ENCODE results near the gene SLC6A1. TPM values are rescaled to one million over a fixed set of nuclear protein-coding genes. Genes with fewer than 3 reads are reported as not detected.

The SLC6A1 gene
- polyA plus RNA-seq, 1 donor, result 1.3 TPM

DNA sequence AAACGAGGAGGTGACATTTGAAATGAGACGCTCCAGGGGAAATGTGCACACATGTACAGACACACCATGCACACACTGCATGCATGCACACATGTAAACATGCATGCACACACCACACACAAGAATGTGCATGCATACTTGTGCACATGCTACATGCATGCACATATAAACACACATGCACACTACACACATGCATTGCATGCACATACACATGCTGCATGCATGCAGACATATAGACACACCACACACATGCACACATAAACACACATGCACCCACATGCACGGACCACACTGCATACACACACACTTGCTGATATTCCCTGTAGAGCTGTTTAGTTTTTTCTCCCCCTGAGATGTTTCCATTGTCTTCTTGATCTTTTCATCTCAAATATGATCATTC, 37.8 kb upstream of the SLC6A1 start:
- WGBS (ENCODE audit: insufficient coverage, low lambda C conversion rate), result no CpG with 5 or more reads among the region's 3 CpGs

DNA sequence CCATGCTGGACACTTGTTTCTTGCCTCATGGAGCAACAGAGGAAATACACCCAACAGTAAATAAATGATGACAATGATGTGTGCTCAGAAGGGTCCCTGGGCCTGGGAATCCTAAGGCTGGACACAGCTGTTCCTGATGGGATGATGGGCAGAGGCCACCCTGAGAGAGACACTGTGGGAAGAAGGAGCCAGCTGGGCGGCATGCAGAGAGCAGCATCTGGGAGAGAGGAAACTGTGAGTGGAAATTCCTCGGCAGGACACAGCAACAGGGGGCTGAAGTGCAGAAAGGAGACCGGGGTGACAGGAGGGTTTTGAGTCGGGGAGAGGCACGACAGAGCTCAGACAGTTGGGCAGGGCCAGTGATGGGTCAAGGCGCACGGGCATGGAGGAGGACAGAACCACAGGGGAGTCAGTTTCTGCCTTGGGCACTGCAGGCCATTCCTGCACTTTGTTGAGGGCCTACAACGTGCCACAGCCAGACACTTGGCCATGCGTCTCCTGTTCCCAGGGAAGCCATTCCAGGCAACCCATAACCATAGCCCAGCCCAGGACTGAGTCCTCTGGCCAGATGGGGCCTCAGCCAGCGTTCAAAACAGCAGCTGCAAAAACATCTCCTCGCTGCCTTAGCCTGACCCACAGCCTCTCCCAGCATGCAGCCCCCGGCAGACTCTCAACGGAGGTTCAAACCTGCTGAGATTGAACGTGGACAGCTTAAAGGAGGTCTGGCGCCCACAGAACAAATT, 36.7 kb upstream of the SLC6A1 start:
- H3K36me3 ChIP-seq (ENCODE audit: control insufficient read depth, insufficient read depth, low read length), result no peaks in the 10 kb centered on the region
- no peaks in the 10 kb centered on the region for H3K9me3 ChIP-seq (ENCODE audit: control insufficient read depth, low read depth, low read length)
- no peak overlapping the region for H3K4me3 ChIP-seq (ENCODE audit: low read length)
- no peak overlapping the region for H3K27ac ChIP-seq (ENCODE audit: low read length)
- H3K4me1 ChIP-seq (ENCODE audit: control insufficient read depth, insufficient read depth, low read length), result no peaks in the 10 kb centered on the region
- no peak for DNase-seq
- 67% methylated on average over 1 of the region's 15 CpGs for WGBS (ENCODE audit: insufficient coverage, low lambda C conversion rate)
- H3K27me3 ChIP-seq (ENCODE audit: control insufficient read depth, insufficient read depth, low read length), result no peaks in the 10 kb centered on the region

More for the DNA sequence above, 37.8 kb upstream of the SLC6A1 start:
- DNase-seq, result no peak
- Histone ChIP-seq H3K36me3 (ENCODE audit: control insufficient read depth, insufficient read depth, low read length) (no peaks in the 10 kb centered on the region), H3K27ac (ENCODE audit: low read length) (no peak overlapping the region), H3K9me3 (ENCODE audit: control insufficient read depth, low read depth, low read length) (no peaks in the 10 kb centered on the region), H3K4me3 (ENCODE audit: low read length) (no peak overlapping the region), H3K4me1 (ENCODE audit: control insufficient read depth, insufficient read depth, low read length) (no peaks in the 10 kb centered on the region), H3K27me3 (ENCODE audit: control insufficient read depth, insufficient read depth, low read length) (no peaks in the 10 kb centered on the region)

DNA sequence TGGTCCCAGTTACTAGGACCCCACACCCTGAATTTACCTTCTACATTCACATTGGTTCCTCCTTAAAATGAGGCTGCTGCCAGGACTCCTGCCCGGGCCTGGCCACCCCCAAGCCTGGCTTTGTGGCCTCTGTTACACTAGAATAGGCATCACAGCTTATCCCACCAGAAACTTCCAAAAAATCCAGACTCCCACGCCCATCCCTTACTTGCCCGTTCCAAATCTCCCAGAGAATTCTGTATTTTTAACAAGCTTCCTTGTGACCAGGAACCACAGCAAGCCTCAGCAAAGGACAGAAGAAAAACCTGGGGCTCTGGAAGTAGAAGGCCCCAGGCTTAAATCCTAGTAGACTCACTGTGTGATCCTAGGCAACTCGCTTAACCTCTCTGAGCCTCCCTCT, 36.0 kb upstream of the SLC6A1 start:
- no peak overlapping the region for H3K4me3 ChIP-seq (ENCODE audit: low read length)
- no peaks in the 10 kb centered on the region for H3K36me3 ChIP-seq (ENCODE audit: control insufficient read depth, insufficient read depth, low read length)
- WGBS (ENCODE audit: insufficient coverage, low lambda C conversion rate), result no CpG with 5 or more reads among the region's 4 CpGs

GRCh38 chr3:10956986-10957385, 35.6 kb upstream of the SLC6A1 start:
- 80% methylated on average over 1 of the region's 6 CpGs for WGBS (ENCODE audit: insufficient coverage, low lambda C conversion rate)
- no peaks in the 10 kb centered on the region for H3K27me3 ChIP-seq (ENCODE audit: control insufficient read depth, insufficient read depth, low read length)
- no peaks in the 10 kb centered on the region for H3K36me3 ChIP-seq (ENCODE audit: control insufficient read depth, insufficient read depth, low read length)
- no peaks in the 10 kb centered on the region for H3K9me3 ChIP-seq (ENCODE audit: control insufficient read depth, low read depth, low read length)
- no peak overlapping the region for H3K4me3 ChIP-seq (ENCODE audit: low read length)
- H3K27ac ChIP-seq (ENCODE audit: low read length), result no peak overlapping the region
- no peaks in the 10 kb centered on the region for H3K4me1 ChIP-seq (ENCODE audit: control insufficient read depth, insufficient read depth, low read length)
- no peak for DNase-seq

More for the DNA sequence above, 36.0 kb upstream of the SLC6A1 start:
- Histone ChIP-seq H3K9me3 (ENCODE audit: control insufficient read depth, low read depth, low read length) (no peaks in the 10 kb centered on the region), H3K4me1 (ENCODE audit: control insufficient read depth, insufficient read depth, low read length) (no peaks in the 10 kb centered on the region), H3K27ac (ENCODE audit: low read length) (no peak overlapping the region), H3K27me3 (ENCODE audit: control insufficient read depth, insufficient read depth, low read length) (no peaks in the 10 kb centered on the region)
- no peak for DNase-seq

DNA sequence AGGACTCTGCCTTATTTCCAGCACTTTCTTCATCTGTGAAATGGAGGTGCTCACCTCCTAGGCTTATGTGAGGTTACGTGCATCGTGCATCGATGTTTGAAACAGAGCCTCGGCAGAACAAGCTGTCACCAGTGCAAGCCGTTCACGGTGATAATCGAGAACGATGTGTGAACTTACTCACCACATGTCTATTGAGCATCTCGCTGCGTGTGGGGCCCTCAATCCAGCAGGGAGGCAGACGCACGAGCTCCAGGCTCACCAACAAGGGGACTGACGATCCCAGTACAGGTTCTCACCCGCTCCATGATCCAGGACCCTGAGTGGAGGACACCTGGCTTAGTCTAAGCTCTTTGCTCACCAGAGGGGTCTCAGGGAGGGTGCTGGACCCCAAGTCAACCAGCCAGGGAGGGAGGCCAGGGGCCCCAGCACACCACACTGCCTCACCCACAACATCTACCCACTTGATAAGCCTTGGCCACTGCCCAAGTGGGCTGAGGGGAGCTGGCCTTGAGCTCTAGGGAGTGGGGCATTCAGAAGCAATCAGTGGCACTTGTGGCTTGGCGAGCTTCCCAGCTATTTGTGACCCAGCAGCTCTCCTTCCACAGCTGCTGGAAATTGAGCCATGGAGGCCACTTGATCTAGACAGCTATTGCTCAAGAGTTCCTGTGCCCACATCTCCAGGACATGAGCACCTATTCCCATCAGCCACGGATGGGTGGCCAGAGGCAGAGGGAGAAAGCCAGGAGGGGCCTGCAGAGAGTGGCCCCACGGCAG, 34.4 kb upstream of the SLC6A1 start:
- no peak overlapping the region for H3K4me3 ChIP-seq (ENCODE audit: low read length)
- no peaks in the 10 kb centered on the region for H3K27me3 ChIP-seq (ENCODE audit: control insufficient read depth, insufficient read depth, low read length)
- no peak overlapping the region for H3K27ac ChIP-seq (ENCODE audit: low read length)
- DNase-seq, result no peak
- WGBS (ENCODE audit: insufficient coverage, low lambda C conversion rate), result no CpG with 5 or more reads among the region's 17 CpGs
- H3K36me3 ChIP-seq (ENCODE audit: control insufficient read depth, insufficient read depth, low read length), result no peaks in the 10 kb centered on the region
- H3K4me1 ChIP-seq (ENCODE audit: control insufficient read depth, insufficient read depth, low read length), result no peaks in the 10 kb centered on the region
- no peaks in the 10 kb centered on the region for H3K9me3 ChIP-seq (ENCODE audit: control insufficient read depth, low read depth, low read length)

DNA sequence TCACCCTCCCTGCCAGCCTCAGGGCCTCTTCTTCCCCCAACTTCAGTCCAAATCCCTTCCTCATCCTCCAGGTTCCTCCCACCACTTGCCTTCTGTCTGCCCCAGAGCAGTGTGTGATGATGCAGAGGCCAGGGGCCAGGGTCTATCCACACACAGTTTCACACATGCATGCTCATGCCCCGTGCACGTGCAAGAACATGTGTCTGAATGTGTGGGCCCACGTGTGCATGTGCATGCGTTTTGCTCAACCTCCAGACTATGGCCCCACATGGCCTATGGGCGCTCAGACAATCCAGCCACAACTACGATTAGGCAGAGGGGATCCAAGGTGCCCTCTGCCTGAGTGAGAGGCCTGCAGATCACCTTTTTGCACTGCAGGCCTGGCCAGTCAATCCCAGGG, 32.3 kb upstream of the SLC6A1 start:
- no peaks in the 10 kb centered on the region for H3K4me1 ChIP-seq (ENCODE audit: control insufficient read depth, insufficient read depth, low read length)
- no peak overlapping the region for H3K4me3 ChIP-seq (ENCODE audit: low read length)
- no peaks in the 10 kb centered on the region for H3K36me3 ChIP-seq (ENCODE audit: control insufficient read depth, insufficient read depth, low read length)
- H3K27me3 ChIP-seq (ENCODE audit: control insufficient read depth, insufficient read depth, low read length), result no peaks in the 10 kb centered on the region
- WGBS (ENCODE audit: insufficient coverage, low lambda C conversion rate), result no CpG with 5 or more reads among the region's 6 CpGs
- no peak overlapping the region for H3K27ac ChIP-seq (ENCODE audit: low read length)
- no peak for DNase-seq
- H3K9me3 ChIP-seq (ENCODE audit: control insufficient read depth, low read depth, low read length), result no peaks in the 10 kb centered on the region

GRCh38 chr3:10961921-10962320, 30.6 kb upstream of the SLC6A1 start:
- H3K9me3 ChIP-seq (ENCODE audit: control insufficient read depth, low read depth, low read length), result no peaks in the 10 kb centered on the region
- DNase-seq, result no peak
- no CpG with 5 or more reads among the region's 2 CpGs for WGBS (ENCODE audit: insufficient coverage, low lambda C conversion rate)
- H3K36me3 ChIP-seq (ENCODE audit: control insufficient read depth, insufficient read depth, low read length), result no peaks in the 10 kb centered on the region
- no peaks in the 10 kb centered on the region for H3K27me3 ChIP-seq (ENCODE audit: control insufficient read depth, insufficient read depth, low read length)
- H3K4me3 ChIP-seq (ENCODE audit: low read length), result no peak overlapping the region
- H3K27ac ChIP-seq (ENCODE audit: low read length), result no peak overlapping the region
- H3K4me1 ChIP-seq (ENCODE audit: control insufficient read depth, insufficient read depth, low read length), result no peaks in the 10 kb centered on the region

- WGBS (ENCODE audit: insufficient coverage, low lambda C conversion rate), result no CpG with 5 or more reads among the region's 5 CpGs
- no peak for DNase-seq
- Histone ChIP-seq H3K9me3 (ENCODE audit: control insufficient read depth, low read depth, low read length) (no peaks in the 10 kb centered on the region), H3K4me1 (ENCODE audit: control insufficient read depth, insufficient read depth, low read length) (no peaks in the 10 kb centered on the region), H3K27me3 (ENCODE audit: control insufficient read depth, insufficient read depth, low read length) (no peaks in the 10 kb centered on the region), H3K27ac (ENCODE audit: low read length) (no peak overlapping the region), H3K4me3 (ENCODE audit: low read length) (no peak overlapping the region), H3K36me3 (ENCODE audit: control insufficient read depth, insufficient read depth, low read length) (no peaks in the 10 kb centered on the region)
Observed at GRCh38 chr3:10962481-10963036, 30.0 kb upstream of the SLC6A1 start.

- Histone ChIP-seq H3K27ac (ENCODE audit: low read length) (no peak overlapping the region), H3K36me3 (ENCODE audit: control insufficient read depth, insufficient read depth, low read length) (no peaks in the 10 kb centered on the region), H3K4me3 (ENCODE audit: low read length) (no peak overlapping the region), H3K9me3 (ENCODE audit: control insufficient read depth, low read depth, low read length) (no peaks in the 10 kb centered on the region), H3K4me1 (ENCODE audit: control insufficient read depth, insufficient read depth, low read length) (no peaks in the 10 kb centered on the region), H3K27me3 (ENCODE audit: control insufficient read depth, insufficient read depth, low read length) (peaks cover 3% of the 10 kb centered on the region)
- no peak for DNase-seq
- no CpG with 5 or more reads among the region's 6 CpGs for WGBS (ENCODE audit: insufficient coverage, low lambda C conversion rate)
Observed at GRCh38 chr3:10964537-10965167, 27.9 kb upstream of the SLC6A1 start.

DNA sequence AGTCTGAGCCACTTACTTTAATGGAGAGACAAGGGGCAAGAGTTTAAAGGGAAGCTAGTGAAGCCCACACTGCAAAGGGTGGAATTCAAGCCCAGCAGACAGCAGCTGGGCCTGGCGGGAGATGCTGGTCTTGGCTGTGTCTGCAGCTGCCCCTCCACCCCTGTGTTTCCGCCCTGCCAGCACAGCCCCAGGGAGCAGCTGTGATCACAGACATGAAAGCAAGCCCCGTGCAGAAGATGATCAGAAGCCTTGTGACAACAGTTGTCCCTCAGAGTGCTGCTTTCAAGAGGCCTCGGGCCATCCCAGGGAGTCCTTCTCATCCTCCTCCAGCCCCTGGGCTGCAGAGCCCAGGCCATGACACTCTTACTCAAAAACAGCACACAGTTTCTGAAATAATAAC, 24.1 kb upstream of the SLC6A1 start:
- no peak for DNase-seq
- H3K4me1 ChIP-seq (ENCODE audit: control insufficient read depth, insufficient read depth, low read length), result no peaks in the 10 kb centered on the region

More for the DNA sequence above, 24.1 kb upstream of the SLC6A1 start:
- no peaks in the 10 kb centered on the region for H3K9me3 ChIP-seq (ENCODE audit: control insufficient read depth, low read depth, low read length)
- no peaks in the 10 kb centered on the region for H3K36me3 ChIP-seq (ENCODE audit: control insufficient read depth, insufficient read depth, low read length)
- no CpG with 5 or more reads among the region's 4 CpGs for WGBS (ENCODE audit: insufficient coverage, low lambda C conversion rate)
- H3K27me3 ChIP-seq (ENCODE audit: control insufficient read depth, insufficient read depth, low read length), result peaks cover 19% of the 10 kb centered on the region
- H3K4me3 ChIP-seq (ENCODE audit: low read length), result no peak overlapping the region
- H3K27ac ChIP-seq (ENCODE audit: low read length), result no peak overlapping the region
